ENCODE data around the gene FXYD2. TPM values are rescaled to one million over a fixed set of nuclear protein-coding genes. Genes with fewer than 3 reads are reported as not detected.

Gene FXYD2
- total RNA-seq, 1 donor from 2014 or later, result not detected

GRCh38 chr11:117857734-117858414 is 33.3 kb upstream of the FXYD2 start:
- no peak for ATAC-seq

- ATAC-seq, result no peak
These were observed 31.5 kb upstream of the FXYD2 start for GRCh38 chr11:117855912-117856651.

GRCh38 chr11:117855186-117855845 is 30.8 kb upstream of the FXYD2 start:
- no peak for ATAC-seq

- no peak for ATAC-seq
These were observed 27.8 kb upstream of the FXYD2 start for GRCh38 chr11:117852309-117852708.

- ATAC-seq, result no peak
These were observed 27.3 kb upstream of the FXYD2 start for GRCh38 chr11:117851852-117852251.

GRCh38 chr11:117851106-117851505 is 26.6 kb upstream of the FXYD2 start:
- ATAC-seq, result no peak

- ATAC-seq, result no peak
These were observed 25.4 kb upstream of the FXYD2 start for GRCh38 chr11:117849781-117850414.

- peak; percentile 78 for ATAC-seq
These were observed 19.3 kb upstream of the FXYD2 start for GRCh38 chr11:117843666-117844484.

GRCh38 chr11:117842131-117842941 is 17.8 kb upstream of the FXYD2 start:
- no peak for ATAC-seq

GRCh38 chr11:117841551-117842031 is 17.0 kb upstream of the FXYD2 start:
- no peak for ATAC-seq

- ATAC-seq, result no peak
These were observed 16.5 kb upstream of the FXYD2 start for GRCh38 chr11:117840881-117841550.

GRCh38 chr11:117839936-117840813 is 15.6 kb upstream of the FXYD2 start:
- ATAC-seq, result no peak

GRCh38 chr11:117839380-117839881 is 14.9 kb upstream of the FXYD2 start:
- ATAC-seq, result no peak

- ATAC-seq, result no peak
These were observed 14.4 kb upstream of the FXYD2 start for GRCh38 chr11:117838901-117839300.

- ATAC-seq, result no peak
These were observed 13.2 kb upstream of the FXYD2 start for GRCh38 chr11:117837791-117838190.

- no peak for ATAC-seq
These were observed 12.7 kb upstream of the FXYD2 start for GRCh38 chr11:117837070-117837776.

GRCh38 chr11:117836077-117836960 is 11.8 kb upstream of the FXYD2 start:
- ATAC-seq, result no peak

- ATAC-seq, result no peak
These were observed 11.0 kb upstream of the FXYD2 start for GRCh38 chr11:117835576-117835975.
